HepG2 (cell line): ENCODE results near the gene PAN2. TPM values are rescaled to one million over a fixed set of nuclear protein-coding genes. Genes with fewer than 3 reads are reported as not detected.

Experiments
- DPF2 ChIP-seq: sonication (generic); formaldehyde crosslinking; IDR thresholded peaks from 2 replicates; pipeline ENCODE4 v1.4.0; 2020; ENCODE audit warnings: mild to moderate bottlenecking, low read depth, missing genetic modification reagents, borderline replicate concordance
- EZH2 ChIP-seq: conservative IDR thresholded peaks from 2 replicates; pipeline ENCODE4 v1.6.1; 2012; ENCODE audit warnings: mild to moderate bottlenecking, low read depth, low read length, moderate library complexity
- FOSL2 ChIP-seq: sonication (generic); formaldehyde crosslinking; IDR thresholded peaks from 2 replicates; pipeline ENCODE4 v1.4.0; 2020; ENCODE audit warnings: missing genetic modification reagents
- FOXM1 ChIP-seq: sonication (generic); formaldehyde crosslinking; IDR thresholded peaks from 2 replicates; pipeline ENCODE4 v1.5.0; 2020; ENCODE audit warnings: missing genetic modification reagents
- HOXA3 ChIP-seq: sonication (generic); formaldehyde crosslinking; IDR thresholded peaks from 2 replicates; pipeline ENCODE4 v1.5.0; 2020; ENCODE audit warnings: missing genetic modification reagents
- IRF2 ChIP-seq: IDR thresholded peaks from 2 replicates; pipeline ENCODE4 v1.6.1; 2018; ENCODE audit warnings: missing genetic modification reagents, missing compliant biosample characterization
- JUND ChIP-seq: sonication (generic); formaldehyde crosslinking; IDR thresholded peaks from 2 replicates; pipeline ENCODE4 v1.8.0; 2022; ENCODE audit warnings: mild to moderate bottlenecking, missing genetic modification reagents
- KLF13 ChIP-seq: sonication (generic); formaldehyde crosslinking; IDR thresholded peaks from 2 replicates; pipeline ENCODE4 v1.4.0; 2020; ENCODE audit warnings: mild to moderate bottlenecking, missing genetic modification reagents
- MEF2D ChIP-seq: sonication (generic); formaldehyde crosslinking; IDR thresholded peaks from 2 replicates; pipeline ENCODE4 v1.5.1; 2020; ENCODE audit warnings: mild to moderate bottlenecking, missing genetic modification reagents
- MTF2 ChIP-seq: sonication (generic); formaldehyde crosslinking; IDR thresholded peaks from 2 replicates; pipeline ENCODE4 v1.5.0; 2020; ENCODE audit warnings: missing genetic modification reagents, borderline replicate concordance
- MYNN ChIP-seq: sonication (generic); formaldehyde crosslinking; IDR thresholded peaks from 2 replicates; pipeline ENCODE4 v1.4.0; 2020; ENCODE audit warnings: mild to moderate bottlenecking, low read depth, missing genetic modification reagents
- NFE2L2 ChIP-seq: fragments of 150-350 bp; IDR thresholded peaks from 2 replicates; pipeline ENCODE4 v1.6.1; 2014; ENCODE audit warnings: low read length
- NFKB2 ChIP-seq: sonication (generic); formaldehyde crosslinking; IDR thresholded peaks from 2 replicates; pipeline ENCODE4 v1.4.0; 2020; ENCODE audit warnings: missing genetic modification reagents, borderline replicate concordance
- NR3C1 ChIP-seq: sonication (generic); formaldehyde crosslinking; IDR thresholded peaks from 2 replicates; pipeline ENCODE4 v1.4.0; 2020; ENCODE audit warnings: missing genetic modification reagents
- PTBP1 ChIP-seq: fragments of 200-400 bp; formaldehyde crosslinking; IDR thresholded peaks from 2 replicates; pipeline ENCODE4 v1.6.1; 2018; ENCODE audit warnings: low read length, low read depth; ENCODE audit not compliant: poor library complexity, severe bottlenecking
- RFX5 ChIP-seq: IDR thresholded peaks from 2 replicates; pipeline ENCODE4 v1.6.1; 2011; ENCODE audit warnings: low read depth, low read length, improper control_type of control experiment
- RNF219 ChIP-seq: sonication (generic); formaldehyde crosslinking; IDR thresholded peaks from 2 replicates; pipeline ENCODE4 v1.5.0; 2020; ENCODE audit warnings: mild to moderate bottlenecking, missing genetic modification reagents
- SIX4 ChIP-seq: sonication (generic); formaldehyde crosslinking; IDR thresholded peaks from 2 replicates; pipeline ENCODE4 v1.4.0; 2020; ENCODE audit warnings: missing genetic modification reagents
- SRY ChIP-seq: sonication (generic); formaldehyde crosslinking; IDR thresholded peaks from 2 replicates; pipeline ENCODE4 v1.8.0; 2022; ENCODE audit warnings: mild to moderate bottlenecking, missing genetic modification reagents
- ZBTB14 ChIP-seq: sonication (generic); formaldehyde crosslinking; IDR thresholded peaks from 2 replicates; pipeline ENCODE4 v1.4.0; 2020; ENCODE audit warnings: missing genetic modification reagents
- ZBTB21 ChIP-seq: sonication (generic); formaldehyde crosslinking; IDR thresholded peaks from 2 replicates; pipeline ENCODE4 v1.4.0; 2020; ENCODE audit warnings: missing genetic modification reagents
- ZBTB42 ChIP-seq: sonication (generic); formaldehyde crosslinking; IDR thresholded peaks from 2 replicates; pipeline ENCODE4 v1.5.0; 2020; ENCODE audit warnings: mild to moderate bottlenecking, missing genetic modification reagents
- ZEB1 ChIP-seq: IDR thresholded peaks from 2 replicates; pipeline ENCODE4 v1.6.1; 2012; ENCODE audit warnings: mild to moderate bottlenecking, low read depth, inconsistent platforms; ENCODE audit not compliant: insufficient replicate concordance
- ZKSCAN1 ChIP-seq: fragments of 150-350 bp; IDR thresholded peaks from 2 replicates; pipeline ENCODE4 v1.6.1; 2014; ENCODE audit warnings: low read length
- ZMYM2 ChIP-seq: sonication (generic); formaldehyde crosslinking; IDR thresholded peaks from 2 replicates; pipeline ENCODE4 v1.8.0; 2022; ENCODE audit warnings: mild to moderate bottlenecking, missing genetic modification reagents
- ZNF224 ChIP-seq: sonication (generic); formaldehyde crosslinking; IDR thresholded peaks from 2 replicates; pipeline ENCODE4 v1.5.0; 2020; ENCODE audit warnings: mild to moderate bottlenecking, missing genetic modification reagents
- ZNF335 ChIP-seq: sonication (generic); formaldehyde crosslinking; IDR thresholded peaks from 2 replicates; pipeline ENCODE4 v1.4.0; 2020; ENCODE audit warnings: missing genetic modification reagents
- ZNF530 ChIP-seq: sonication (generic); formaldehyde crosslinking; IDR thresholded peaks from 2 replicates; pipeline ENCODE4 v1.5.0; 2020; ENCODE audit warnings: low read depth, mild to moderate bottlenecking, missing genetic modification reagents
- ZNF614 ChIP-seq: IDR thresholded peaks from 2 replicates; pipeline ENCODE4 v1.6.1; 2018; ENCODE audit warnings: missing biosample characterization, missing genetic modification reagents, inconsistent platforms, borderline replicate concordance
- ZNF792 ChIP-seq: IDR thresholded peaks from 2 replicates; pipeline ENCODE4 v1.6.1; 2016
- ZNF879 ChIP-seq: sonication (generic); formaldehyde crosslinking; IDR thresholded peaks from 2 replicates; pipeline ENCODE4 v1.8.1; 2023; ENCODE audit warnings: missing genetic modification reagents
- polyA plus RNA-seq, 8 experiments: library from polyadenylated mRNA; depleted of rRNA in 3 of 8; stranded (reverse) in 7 of 8; unstranded in 1 of 8; fragments of >200 nt; fragmentation: Illumina TruSeq in 4 of 8; extraction: Trizol in 4 of 8; gene quantifications; 2 replicates each; pipeline versions ENCODE4 v1.2.1 to v1.2.3, GENCODE V29; 2011 to 2016; ENCODE audit warnings: low read depth in 4 of 8, missing spikeins in 1 of 8, mixed read lengths in 1 of 8; ENCODE audit not compliant: insufficient read depth in 1 of 8
- total RNA-seq, 5 experiments: library from RNA; depleted of rRNA; stranded (reverse); fragments of >200 nt; fragmentation: Illumina TruSeq; extraction: Trizol; gene quantifications; 2 replicates each; pipeline ENCODE4 v1.2.3, GENCODE V29; 2016; ENCODE audit warnings: low read depth in 1 of 5

The PAN2 gene
- total and polyA plus RNA-seq, 2 of the 13 experiments (the other 11 are each of a cell fraction or from before 2014, with no cell fraction given): 27.2 to 61.1 TPM

GRCh38 chr12:56315622-56316473, 18.0 kb downstream of the PAN2 start, which contains the start of gene CNPY2 (continued):
- TF ChIP-seq ZEB1 (peak; percentile 88), NFE2L2 (no peak), ZNF335 (CRISPR knock-in tag) (peak; percentile 99), ZBTB42 (0 out of 2 replicates have a peak, but pooled peaks have one; percentile 76), ZKSCAN1 (no peak), ZNF792 (CRISPR knock-in tag) (peak; percentile 90), ZNF879 (CRISPR knock-in tag) (no peak), FOSL2 (peak; percentile 20; the same call in 1 of the 2 replicates), FOXM1 (CRISPR knock-in tag) (no peak), ZBTB21 (CRISPR knock-in tag) (no peak), SIX4 (CRISPR knock-in tag) (no peak), KLF13 (CRISPR knock-in tag) (no peak), ZNF530 (CRISPR knock-in tag) (no peak), PTBP1 (no peak), MTF2 (CRISPR knock-in tag) (0 out of 2 replicates have a peak, but pooled peaks have one; percentile 60), IRF2 (CRISPR knock-in tag) (peak; percentile 72), MYNN (CRISPR knock-in tag) (no peak), HOXA3 (CRISPR knock-in tag) (peak; percentile 87; the same call in 1 of the 2 replicates), EZH2 (no peak), ZBTB14 (CRISPR knock-in tag) (peak; percentile 58; the same call in 1 of the 2 replicates), RFX5 (no peak), ZMYM2 (CRISPR knock-in tag) (no peak; the same call in 1 of the 2 replicates), DPF2 (no peak), RNF219 (CRISPR knock-in tag) (no peak), SRY (no peak), ZNF224 (CRISPR knock-in tag) (0 out of 2 replicates have a peak, but pooled peaks have one; percentile 25), JUND (CRISPR knock-in tag) (no peak), MEF2D (CRISPR knock-in tag) (peak; percentile 46; the same call in 1 of the 2 replicates), NFKB2 (peak; percentile 79; the same call in 1 of the 2 replicates), ZNF614 (CRISPR knock-in tag) (no peak), NR3C1 (CRISPR knock-in tag) (no peak)
